Activated CD8-positive, alpha-beta memory T cell treated with anti-CD3 and anti-CD28 coated beads for 48 hours (primary cell): ENCODE data around the gene ATP6V1C2.
"Not testable (repeated sequence)": the region's sequence is repeated elsewhere in the genome, so short reads cannot be mapped to it uniquely, and the experiment has no call there.

Source experiments
- DNase-seq, 3 experiments: peaks; one replicate each; pipeline ENCODE4 v3.0.0-alpha.2; 2020; ENCODE audit warnings: low read depth in 2 of 3, low spot score in 2 of 3

Gene ATP6V1C2

GRCh38 chr2:10783421-10783820, 62.0 kb downstream of the ATP6V1C2 start:
- DNase-seq, result no peak

- no peak for DNase-seq
Measured at GRCh38 chr2:10784719-10785118, 63.3 kb downstream of the ATP6V1C2 start.

- DNase-seq, result no peak
Measured at GRCh38 chr2:10785260-10785659, 63.8 kb downstream of the ATP6V1C2 start.

GRCh38 chr2:10786240-10786982, 65.0 kb downstream of the ATP6V1C2 start:
- no peak for DNase-seq

GRCh38 chr2:10787176-10787968, 65.9 kb downstream of the ATP6V1C2 start:
- no peak for DNase-seq

GRCh38 chr2:10788855-10789254, 67.4 kb downstream of the ATP6V1C2 start:
- no peak for DNase-seq

GRCh38 chr2:10790228-10790973, 69.0 kb downstream of the ATP6V1C2 start:
- DNase-seq, result no peak

- no peak for DNase-seq
Measured at GRCh38 chr2:10792001-10792634, 70.7 kb downstream of the ATP6V1C2 start.

GRCh38 chr2:10792660-10793400, 71.4 kb downstream of the ATP6V1C2 start:
- DNase-seq, result no peak

- DNase-seq, result no peak
Measured at GRCh38 chr2:10793816-10794215, 72.4 kb downstream of the ATP6V1C2 start.

GRCh38 chr2:10794876-10795275, 73.4 kb downstream of the ATP6V1C2 start:
- no peak for DNase-seq

GRCh38 chr2:10795508-10796046, 74.1 kb downstream of the ATP6V1C2 start:
- no peak for DNase-seq

GRCh38 chr2:10796703-10797102, 75.3 kb downstream of the ATP6V1C2 start:
- no peak for DNase-seq

GRCh38 chr2:10798783-10799182, 77.4 kb downstream of the ATP6V1C2 start:
- DNase-seq, result no peak

GRCh38 chr2:10800163-10800562, 78.7 kb downstream of the ATP6V1C2 start:
- DNase-seq, result no peak

GRCh38 chr2:10802657-10803056, 81.2 kb downstream of the ATP6V1C2 start:
- no peak for DNase-seq

- DNase-seq, result not testable (repeated sequence)
Measured at GRCh38 chr2:10805990-10806389, 84.6 kb downstream of the ATP6V1C2 start.

GRCh38 chr2:10806543-10806942, 85.1 kb downstream of the ATP6V1C2 start:
- DNase-seq, result no peak

- DNase-seq, result no peak
Measured at GRCh38 chr2:10810202-10811161, 89.1 kb downstream of the ATP6V1C2 start.
